RCC 7860 (cell line): Measurements from ENCODE around the gene IMMP1L.
A peak's percentile ranks its signal among the peaks of the same experiment; 100 is the strongest.

Source experiments
- DNase-seq: peaks from one replicate; pipeline ENCODE4 v3.0.0-alpha.2; 2015; ENCODE audit warnings: low spot score
- FAIRE-seq: peaks from 2 replicates; lab custom pipeline; 2012; peaks lifted over from hg19 to GRCh38; lab: Jason Lieb, UNC

IMMP1L gene

GRCh38 chr11:31477528-31478222, 31.7 kb downstream of the IMMP1L start:
- DNase-seq (no peak), FAIRE-seq (no peak)

GRCh38 chr11:31474083-31474482, 35.3 kb downstream of the IMMP1L start:
- FAIRE-seq (no peak), DNase-seq (no peak)

GRCh38 chr11:31464436-31464835, 45.0 kb downstream of the IMMP1L start:
- DNase-seq (no peak), FAIRE-seq (no peak)

GRCh38 chr11:31455177-31455576, 54.2 kb downstream of the IMMP1L start:
- DNase-seq, result no peak
- no peak for FAIRE-seq

GRCh38 chr11:31450841-31451240, 58.6 kb downstream of the IMMP1L start:
- no peak for FAIRE-seq

GRCh38 chr11:31449040-31449439, 60.4 kb downstream of the IMMP1L start:
- FAIRE-seq, result no peak

More at GRCh38 chr11:31450841-31451240, 58.6 kb downstream of the IMMP1L start:
- DNase-seq, result no peak

GRCh38 chr11:31445621-31446020, 63.8 kb downstream of the IMMP1L start:
- DNase-seq (no peak), FAIRE-seq (no peak)

More at GRCh38 chr11:31449040-31449439, 60.4 kb downstream of the IMMP1L start:
- no peak for DNase-seq

GRCh38 chr11:31443802-31444201, 65.6 kb downstream of the IMMP1L start:
- FAIRE-seq (no peak), DNase-seq (no peak)

GRCh38 chr11:31442086-31442485, 67.3 kb downstream of the IMMP1L start:
- DNase-seq, result no peak

GRCh38 chr11:31441296-31441695, 68.1 kb downstream of the IMMP1L start:
- FAIRE-seq (no peak), DNase-seq (no peak)

More at GRCh38 chr11:31442086-31442485, 67.3 kb downstream of the IMMP1L start:
- FAIRE-seq, result no peak

- no peak for DNase-seq
- no peak for FAIRE-seq
These were observed 71.5 kb downstream of the IMMP1L start for GRCh38 chr11:31437742-31438435.

GRCh38 chr11:31433851-31434250, 75.6 kb downstream of the IMMP1L start:
- DNase-seq (no peak), FAIRE-seq (no peak)

- DNase-seq (no peak), FAIRE-seq (no peak)
These were observed 84.8 kb downstream of the IMMP1L start for GRCh38 chr11:31424652-31425051.

- FAIRE-seq (no peak), DNase-seq (no peak)
These were observed 86.7 kb downstream of the IMMP1L start for GRCh38 chr11:31422703-31423102.

GRCh38 chr11:31421820-31422219, 87.6 kb downstream of the IMMP1L start:
- FAIRE-seq (no peak), DNase-seq (no peak)

GRCh38 chr11:31419669-31420068, 89.8 kb downstream of the IMMP1L start:
- DNase-seq (no peak), FAIRE-seq (no peak)

GRCh38 chr11:31419138-31419537, 90.3 kb downstream of the IMMP1L start:
- FAIRE-seq, result no peak

GRCh38 chr11:31417816-31418215, 91.6 kb downstream of the IMMP1L start:
- FAIRE-seq, result no peak
- no peak for DNase-seq

More at GRCh38 chr11:31419138-31419537, 90.3 kb downstream of the IMMP1L start:
- no peak for DNase-seq

GRCh38 chr11:31417357-31417756, 92.1 kb downstream of the IMMP1L start:
- DNase-seq (no peak), FAIRE-seq (no peak)

GRCh38 chr11:31415435-31415834, 94.0 kb downstream of the IMMP1L start:
- no peak for FAIRE-seq
- no peak for DNase-seq

GRCh38 chr11:31414338-31414737, 95.1 kb downstream of the IMMP1L start:
- DNase-seq (peak; percentile 24), FAIRE-seq (no peak)

GRCh38 chr11:31412946-31413345, 96.5 kb downstream of the IMMP1L start:
- FAIRE-seq (no peak), DNase-seq (no peak)
